Suppressor macrophage treated with lipopolysaccharide for 4 hours (primary cell): ENCODE measurements around the gene GFER.
"Not testable (repeated sequence)": the region's sequence is repeated elsewhere in the genome, so short reads cannot be mapped to it uniquely, and the experiment has no call there.

Source experiments
- DNase-seq: peaks from one replicate; pipeline ENCODE4 v3.0.0-alpha.2; 2020

Gene GFER

GRCh38 chr16:1983544-1984346 lies at the start of gene GFER:
TSS of gene GFER (plus strand) at chr16:1984193. CDS start at chr16:1984219, 26 bp downstream.
- DNase-seq, result peak; percentile 96

GRCh38 chr16:1936945-1937479 lies 47.0 kb upstream of the GFER start:
- DNase-seq, result no peak

- peak; percentile 81 for DNase-seq
Measured at GRCh38 chr16:1938316-1938715, 45.7 kb upstream of the GFER start.

GRCh38 chr16:1938910-1939309 lies 45.1 kb upstream of the GFER start:
- DNase-seq, result no peak

- not testable (repeated sequence) for DNase-seq
Measured at GRCh38 chr16:1939833-1940232, 44.2 kb upstream of the GFER start.

GRCh38 chr16:1940273-1941161 lies 43.5 kb upstream of the GFER start:
- DNase-seq, result no peak

GRCh38 chr16:1941162-1942046 lies 42.6 kb upstream of the GFER start:
- DNase-seq, result no peak

GRCh38 chr16:1942047-1942809 lies 41.8 kb upstream of the GFER start:
- DNase-seq, result peak; percentile 43

- peak; percentile 100 for DNase-seq
Measured at GRCh38 chr16:1942810-1943726, 40.9 kb upstream of the GFER start, which contains the start of gene MSRB1. TSS of gene MSRB1 (minus strand) at chr16:1943199. CDS start at chr16:1943156, 43 bp downstream.

GRCh38 chr16:1944612-1945199 lies 39.3 kb upstream of the GFER start:
- DNase-seq, result no peak

- DNase-seq, result no peak
Measured at GRCh38 chr16:1945559-1946391, 38.2 kb upstream of the GFER start.

- DNase-seq, result no peak
Measured at GRCh38 chr16:1946495-1947368, 37.3 kb upstream of the GFER start.

- DNase-seq, result no peak
Measured at GRCh38 chr16:1947369-1947670, 36.7 kb upstream of the GFER start.

GRCh38 chr16:1949507-1949906 lies 34.5 kb upstream of the GFER start:
- no peak for DNase-seq

GRCh38 chr16:1950047-1950446 lies 33.9 kb upstream of the GFER start:
- no peak for DNase-seq

GRCh38 chr16:1950559-1950958 lies 33.4 kb upstream of the GFER start:
- no peak for DNase-seq

- DNase-seq, result no peak
Measured at GRCh38 chr16:1953734-1954133, 30.3 kb upstream of the GFER start.

- not testable (repeated sequence) for DNase-seq
Measured at GRCh38 chr16:1957434-1958142, 26.4 kb upstream of the GFER start.
